ENCODE data around the gene MNT. TPM values are rescaled to one million over a fixed set of nuclear protein-coding genes. Genes with fewer than 3 reads are reported as not detected.
A peak's percentile ranks its signal among the peaks of the same experiment; 100 is the strongest.

The MNT gene
- total RNA-seq, 1 experiment from 2014 or later = 24.4 TPM

- DNase-seq = no peak
- ChIA-PET CTCF (no interaction called here), POLR2A (no interaction called here)
- no peak overlapping the region for H3K27ac Mint-ChIP-seq (ENCODE audit: unreplicated experiment)
- peaks cover 43% of the 10 kb centered on the region for H3K36me3 Mint-ChIP-seq (ENCODE audit: insufficient read depth, unreplicated experiment)
- no peaks in the 10 kb centered on the region for H3K9me3 Mint-ChIP-seq (ENCODE audit: unreplicated experiment)
- H3K4me1 Mint-ChIP-seq (ENCODE audit: low read depth, unreplicated experiment) = peaks cover 7% of the 10 kb centered on the region
- H3K36me3 ChIP-seq (ENCODE audit: control insufficient read depth, insufficient read depth, low read length) = 0 out of 2 replicates have a peak, but pooled peaks cover 2% of the 10 kb centered on the region
- H3K4me1 ChIP-seq = peaks cover 8% of the 10 kb centered on the region
- no peaks in the 10 kb centered on the region for H3K27me3 ChIP-seq (replicated peaks; ENCODE audit: control insufficient read depth, insufficient read depth, low read length)
- BruUV-seq (replicated peaks) = no TSS peak
- no peak overlapping the region for H3K4me3 ChIP-seq (ENCODE audit: low read depth, low read length)
- no peaks in the 10 kb centered on the region for H3K27me3 Mint-ChIP-seq (ENCODE audit: insufficient read depth, unreplicated experiment)
- no peak overlapping the region for H3K4me3 Mint-ChIP-seq (ENCODE audit: unreplicated experiment)
- TF ChIP-seq CTCF (IDR thresholded peaks at IDR 0.05; ENCODE audit: insufficient read depth in 1 of 2, low read depth in 1 of 2, low read length in 1 of 2, severe bottlenecking in 1 of 2, unreplicated experiment in 1 of 2) = no peak
- H3K9me3 ChIP-seq = peaks cover 2% of the 10 kb centered on the region
- intact Hi-C loops (cut with micrococcal nuclease; ENCODE audit: unreplicated experiment) = loop anchor here (10.0 kb wide), 1 partner anchor 59 kb away; no protein-coding TSS in a partner anchor
Observed at GRCh38 chr17:2445638-2446037, 44.8 kb upstream of the MNT start.

GRCh38 chr17:2444382-2444781 is 43.5 kb upstream of the MNT start:
- no peak for DNase-seq
- Histone ChIP-seq H3K36me3 (ENCODE audit: control insufficient read depth, insufficient read depth, low read length) (0 out of 2 replicates have a peak, but pooled peaks cover 2% of the 10 kb centered on the region), H3K9me3 (peaks cover 2% of the 10 kb centered on the region), H3K4me3 (ENCODE audit: low read depth, low read length) (no peak overlapping the region), H3K27me3 (replicated peaks; ENCODE audit: control insufficient read depth, insufficient read depth, low read length) (no peaks in the 10 kb centered on the region), H3K4me1 (peaks cover 8% of the 10 kb centered on the region)
- ChIA-PET POLR2A (no interaction called here), CTCF (interaction anchor here (1.0 kb wide), 1 partner anchor 28 kb away, joined by 4 read pairs; no protein-coding TSS in a partner anchor)
- no peak overlapping the region for H3K27ac Mint-ChIP-seq (ENCODE audit: unreplicated experiment)
- H3K4me3 Mint-ChIP-seq (ENCODE audit: unreplicated experiment) = no peak overlapping the region
- TF ChIP-seq CTCF (IDR thresholded peaks at IDR 0.05; ENCODE audit: insufficient read depth in 1 of 2, low read depth in 1 of 2, low read length in 1 of 2, severe bottlenecking in 1 of 2, unreplicated experiment in 1 of 2) = no peak
- no peaks in the 10 kb centered on the region for H3K9me3 Mint-ChIP-seq (ENCODE audit: unreplicated experiment)
- peaks cover 47% of the 10 kb centered on the region for H3K36me3 Mint-ChIP-seq (ENCODE audit: insufficient read depth, unreplicated experiment)
- no TSS peak for BruUV-seq (replicated peaks)
- intact Hi-C loops (cut with micrococcal nuclease; ENCODE audit: unreplicated experiment) = loop anchor here (10.0 kb wide), 1 partner anchor 60 kb away; no protein-coding TSS in a partner anchor
- peaks cover 7% of the 10 kb centered on the region for H3K4me1 Mint-ChIP-seq (ENCODE audit: low read depth, unreplicated experiment)
- H3K27me3 Mint-ChIP-seq (ENCODE audit: insufficient read depth, unreplicated experiment) = no peaks in the 10 kb centered on the region

GRCh38 chr17:2442166-2442565 is 41.3 kb upstream of the MNT start:
- Mint-ChIP-seq H3K4me3 (ENCODE audit: unreplicated experiment) (peak overlapping the region; percentile 4), H3K36me3 (ENCODE audit: insufficient read depth, unreplicated experiment) (peaks cover 66% of the 10 kb centered on the region), H3K9me3 (ENCODE audit: unreplicated experiment) (no peaks in the 10 kb centered on the region), H3K27me3 (ENCODE audit: insufficient read depth, unreplicated experiment) (no peaks in the 10 kb centered on the region), H3K27ac (ENCODE audit: unreplicated experiment) (peak overlapping the region; percentile 18), H3K4me1 (ENCODE audit: low read depth, unreplicated experiment) (peaks cover 7% of the 10 kb centered on the region)
- no peak for DNase-seq
- ChIA-PET CTCF (interaction anchor here (0.7 kb wide), 1 partner anchor 9 kb away, joined by 4 read pairs; no protein-coding TSS in a partner anchor), POLR2A (interaction anchor here (0.6 kb wide), 2 partner anchors 94 to 95 kb away, joined by 3 read pairs; no protein-coding TSS in a partner anchor)
- peak overlapping the region; percentile 10; the same call in 1 of the 2 replicates for H3K4me3 ChIP-seq (ENCODE audit: low read depth, low read length)
- H3K36me3 ChIP-seq (ENCODE audit: control insufficient read depth, insufficient read depth, low read length) = peaks cover 4% of the 10 kb centered on the region; the same call in 1 of the 2 replicates
- no peaks in the 10 kb centered on the region for H3K27me3 ChIP-seq (replicated peaks; ENCODE audit: control insufficient read depth, insufficient read depth, low read length)
- intact Hi-C loops (cut with micrococcal nuclease; ENCODE audit: unreplicated experiment) = loop anchor here (10.0 kb wide), 1 partner anchor 63 kb away; no protein-coding TSS in a partner anchor
- no TSS peak for BruUV-seq (replicated peaks)
- H3K9me3 ChIP-seq = peaks cover 2% of the 10 kb centered on the region
- H3K4me1 ChIP-seq = peaks cover 8% of the 10 kb centered on the region
- TF ChIP-seq CTCF (IDR thresholded peaks at IDR 0.05; ENCODE audit: insufficient read depth in 1 of 2, low read depth in 1 of 2, low read length in 1 of 2, severe bottlenecking in 1 of 2, unreplicated experiment in 1 of 2) = no peak

All from Caco-2 (cell line).